IPS-11a (cell line): Measurements from ENCODE around the gene SNED1.

ENCODE experiments used
- H3K4me3 ChIP-seq: one replicate; pipeline ENCODE4 v1.5.1; 2013; ENCODE audit warnings: low read depth, low read length, control low read depth

SNED1 gene

GRCh38 chr2:241141214-241141770 is 142.9 kb downstream of the SNED1 start:
- H3K4me3 ChIP-seq = no peak overlapping the region

- H3K4me3 ChIP-seq = no peak overlapping the region
These were observed 143.6 kb downstream of the SNED1 start for GRCh38 chr2:241142063-241142462.

- no peak overlapping the region for H3K4me3 ChIP-seq
These were observed 144.2 kb downstream of the SNED1 start for GRCh38 chr2:241142593-241142992.
